Activated CD4-positive, alpha-beta T cell treated with anti-CD3 and anti-CD28 coated beads, Interleukin-2, amount 10 ng/mL, durations not matched to agents 24 days and 14 days (primary cell): Measurements from ENCODE around the gene G6PC1. TPM values are rescaled to one million over a fixed set of nuclear protein-coding genes. Genes with fewer than 3 reads are reported as not detected.
"Not testable (repeated sequence)": the region's sequence is repeated elsewhere in the genome, so short reads cannot be mapped to it uniquely, and the experiment has no call there.

ENCODE experiments used
- DNase-seq: peaks from one replicate; pipeline ENCODE4 v3.0.0; 2022
- H3K27ac Mint-ChIP-seq: one replicate; pipeline ENCODE4 v1.8.0; 2022; ENCODE audit warnings: mild to moderate bottlenecking, mixed read lengths
- H3K27me3 Mint-ChIP-seq: one replicate; pipeline ENCODE4 v1.8.0; 2022; ENCODE audit warnings: mixed read lengths
- H3K36me3 Mint-ChIP-seq: one replicate; pipeline ENCODE4 v1.8.0; 2022; ENCODE audit warnings: low read depth, mild to moderate bottlenecking, mixed read lengths
- H3K4me1 Mint-ChIP-seq: one replicate; pipeline ENCODE4 v1.8.0; 2021; ENCODE audit warnings: mixed read lengths
- H3K4me3 Mint-ChIP-seq: one replicate; pipeline ENCODE4 v1.8.0; 2022; ENCODE audit warnings: mild to moderate bottlenecking, moderate library complexity, mixed read lengths
- H3K9me3 Mint-ChIP-seq: one replicate; pipeline ENCODE4 v1.8.0; 2021; ENCODE audit warnings: mixed read lengths
- intact Hi-C: fragments of 100-400 bp; cut with micrococcal nuclease; formaldehyde crosslinking; loops from one replicate; pipeline ENCODE4 v1.15.1; 2023
- total RNA-seq: library from RNA; stranded (reverse); gene quantifications from 2 replicates; pipeline ENCODE4 v1.2.3, GENCODE V29; 2022

G6PC1 gene
- total RNA-seq, 1 donor from 2014 or later: not detected

DNA sequence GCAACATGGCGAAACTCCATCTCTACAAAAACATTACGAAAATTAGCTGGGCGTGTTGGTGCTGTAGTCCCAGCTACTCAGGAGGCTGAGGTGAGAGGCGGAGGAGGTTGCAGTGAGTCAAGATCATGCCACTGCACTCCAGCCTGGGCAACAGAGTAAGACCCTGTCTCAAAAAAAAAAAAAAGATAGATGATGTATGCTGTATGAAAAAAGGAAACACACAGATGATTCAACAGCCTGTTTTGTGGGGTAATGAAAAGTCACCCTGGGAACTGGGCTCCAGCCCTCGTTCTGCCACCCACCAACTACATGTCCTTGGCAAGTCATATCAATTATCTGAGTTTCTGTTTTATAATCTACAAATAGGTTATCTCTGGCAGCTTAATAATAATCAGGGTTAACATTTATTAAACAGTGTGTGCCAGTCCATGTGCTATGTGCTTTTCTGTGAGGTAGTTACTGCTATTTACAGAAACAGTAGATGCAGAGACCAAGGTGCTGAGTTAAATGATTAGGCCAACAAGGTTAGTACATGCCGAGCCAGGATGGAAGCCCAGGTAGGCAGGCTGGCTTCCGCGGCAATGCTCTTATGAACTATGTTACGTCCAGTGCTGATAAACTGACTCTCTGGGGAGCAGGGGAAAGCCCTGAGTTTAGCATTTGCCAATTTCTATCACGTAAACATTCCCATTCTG lies 1.1 kb downstream of the G6PC1 start:
- H3K4me1 Mint-ChIP-seq: no peaks in the 10 kb centered on the region
- H3K4me3 Mint-ChIP-seq: no peak overlapping the region
- DNase-seq: no peak
- no peak overlapping the region for H3K27ac Mint-ChIP-seq
- H3K27me3 Mint-ChIP-seq: peaks cover 8% of the 10 kb centered on the region
- H3K9me3 Mint-ChIP-seq: no peaks in the 10 kb centered on the region
- no peaks in the 10 kb centered on the region for H3K36me3 Mint-ChIP-seq
- intact Hi-C loops: no loop called here

GRCh38 chr17:42904110-42904469 lies 3.5 kb downstream of the G6PC1 start:
- H3K4me3 Mint-ChIP-seq: no peak overlapping the region
- intact Hi-C loops: no loop called here
- no peak overlapping the region for H3K27ac Mint-ChIP-seq
- peaks cover 9% of the 10 kb centered on the region for H3K27me3 Mint-ChIP-seq
- no peak for DNase-seq
- no peaks in the 10 kb centered on the region for H3K36me3 Mint-ChIP-seq
- no peaks in the 10 kb centered on the region for H3K4me1 Mint-ChIP-seq
- no peaks in the 10 kb centered on the region for H3K9me3 Mint-ChIP-seq

DNA sequence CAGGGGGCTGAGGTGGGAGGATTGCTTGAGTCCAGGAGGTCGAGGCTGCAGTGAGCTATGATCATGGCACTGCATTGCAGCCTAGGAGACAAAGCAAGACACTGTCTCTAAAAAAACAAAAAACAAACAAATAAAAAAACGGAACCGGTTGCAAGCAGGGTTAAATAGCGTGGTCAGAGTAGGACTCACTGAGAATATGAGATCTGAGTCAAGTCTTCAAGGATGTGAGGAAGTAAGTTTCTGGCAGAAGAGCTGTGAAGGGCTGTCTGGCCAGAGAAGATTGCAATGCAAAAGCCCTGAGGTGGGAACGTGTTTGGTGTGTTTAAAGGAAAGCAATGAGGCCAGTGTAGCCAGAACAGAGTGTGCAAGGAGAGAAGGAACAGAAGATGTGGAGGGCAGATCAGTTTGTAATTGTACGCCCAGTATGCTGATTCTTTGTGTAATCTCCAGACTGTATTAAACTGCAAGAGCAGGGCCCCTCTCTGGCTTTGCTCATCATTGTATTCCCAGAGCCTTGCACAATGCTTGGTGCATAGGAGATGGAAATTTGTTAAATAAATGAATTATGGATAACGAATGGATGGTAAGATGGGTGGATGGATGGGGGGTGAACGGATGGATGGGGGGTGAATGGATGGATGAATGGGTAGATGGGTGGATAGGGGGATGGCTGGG lies 6.3 kb downstream of the G6PC1 start:
- H3K9me3 Mint-ChIP-seq: no peaks in the 10 kb centered on the region
- no peak for DNase-seq
- intact Hi-C loops: no loop called here
- H3K36me3 Mint-ChIP-seq: no peaks in the 10 kb centered on the region
- no peaks in the 10 kb centered on the region for H3K4me1 Mint-ChIP-seq
- no peak overlapping the region for H3K27ac Mint-ChIP-seq
- no peak overlapping the region for H3K4me3 Mint-ChIP-seq
- H3K27me3 Mint-ChIP-seq: peaks cover 14% of the 10 kb centered on the region

GRCh38 chr17:42908872-42909700 lies 8.5 kb downstream of the G6PC1 start:
- Mint-ChIP-seq H3K36me3 (no peaks in the 10 kb centered on the region), H3K4me3 (no peak overlapping the region), H3K4me1 (no peaks in the 10 kb centered on the region), H3K27ac (no peak overlapping the region), H3K27me3 (peaks cover 19% of the 10 kb centered on the region), H3K9me3 (no peaks in the 10 kb centered on the region)
- no peak for DNase-seq
- intact Hi-C loops: no loop called here

DNA sequence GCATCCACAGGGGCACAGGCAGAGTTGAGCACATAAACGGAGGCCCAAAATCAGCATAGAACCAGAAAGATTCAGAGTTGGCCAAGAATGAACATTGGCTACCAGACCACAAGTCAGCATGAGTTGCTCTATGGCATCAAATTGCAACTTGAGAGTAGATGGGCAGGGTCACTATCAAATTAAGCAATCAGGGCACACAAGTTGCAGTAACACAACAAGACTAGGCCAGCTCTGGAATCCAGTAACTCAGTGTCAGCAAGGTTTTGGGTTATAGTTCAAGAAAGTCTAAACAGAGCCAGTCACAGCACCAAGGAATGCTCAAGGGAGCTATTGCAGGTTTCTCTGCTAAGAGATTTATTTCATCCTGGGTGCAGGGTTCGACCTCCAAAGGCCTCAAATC lies 12.9 kb downstream of the G6PC1 start:
- H3K27ac Mint-ChIP-seq: no peak overlapping the region
- no peak for DNase-seq
- H3K27me3 Mint-ChIP-seq: peaks cover 14% of the 10 kb centered on the region
- H3K36me3 Mint-ChIP-seq: no peaks in the 10 kb centered on the region
- H3K4me3 Mint-ChIP-seq: no peak overlapping the region
- H3K9me3 Mint-ChIP-seq: no peaks in the 10 kb centered on the region
- no peaks in the 10 kb centered on the region for H3K4me1 Mint-ChIP-seq
- intact Hi-C loops: no loop called here

DNA sequence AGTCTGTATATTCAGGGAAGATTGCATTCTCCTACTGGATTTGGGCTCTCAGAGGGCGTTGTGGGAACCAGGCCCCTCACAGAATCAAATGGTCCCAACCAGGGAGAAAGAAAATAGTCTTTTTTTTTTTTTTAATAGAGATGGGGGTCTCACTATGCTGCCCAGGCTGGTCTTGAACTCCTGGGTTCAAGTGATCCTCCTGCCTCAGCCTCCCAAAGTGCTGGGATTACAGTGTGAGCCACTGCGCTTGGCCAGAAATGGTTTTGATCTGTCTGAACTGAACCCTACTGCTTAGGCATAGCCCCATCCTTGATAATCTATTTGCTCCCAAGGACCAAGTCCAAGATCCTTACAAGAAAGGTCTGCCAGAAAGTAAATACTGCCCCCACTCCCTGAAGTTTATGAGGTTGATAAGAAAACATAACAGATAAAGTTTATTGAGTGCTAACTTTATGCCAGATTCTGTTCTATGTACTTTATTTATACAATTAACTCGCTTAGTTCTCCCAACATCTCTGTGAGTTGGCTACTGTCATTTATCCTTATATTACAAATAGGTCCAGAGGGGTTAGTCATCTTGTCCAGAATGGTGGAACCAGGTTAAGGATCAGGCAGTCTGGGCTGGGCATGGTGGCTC lies 13.5 kb downstream of the G6PC1 start:
- peaks cover 14% of the 10 kb centered on the region for H3K27me3 Mint-ChIP-seq
- no peaks in the 10 kb centered on the region for H3K4me1 Mint-ChIP-seq
- no peak overlapping the region for H3K4me3 Mint-ChIP-seq
- no peak overlapping the region for H3K27ac Mint-ChIP-seq
- H3K36me3 Mint-ChIP-seq: no peaks in the 10 kb centered on the region
- no peaks in the 10 kb centered on the region for H3K9me3 Mint-ChIP-seq
- no peak for DNase-seq
- intact Hi-C loops: no loop called here

DNA sequence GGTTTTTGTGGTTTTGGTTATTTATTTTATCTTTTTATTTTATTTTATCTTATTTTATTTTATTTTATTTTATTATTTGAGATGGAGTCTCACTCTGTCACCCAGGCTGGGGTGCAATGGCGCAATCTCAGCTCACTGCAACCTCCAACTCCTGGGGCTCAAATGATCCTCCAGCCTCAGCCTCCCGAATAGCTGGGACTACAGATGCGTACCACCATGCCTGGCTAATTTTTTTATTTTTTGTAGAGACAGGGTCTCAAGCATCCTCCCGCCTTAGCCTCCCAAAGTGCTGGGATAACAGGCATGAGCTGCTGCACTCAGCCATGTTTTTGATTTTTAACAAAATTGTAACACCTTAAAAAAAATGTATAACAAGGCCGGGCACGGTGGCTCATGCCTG lies 14.7 kb downstream of the G6PC1 start:
- DNase-seq, H3K36me3 Mint-ChIP-seq, H3K4me1 Mint-ChIP-seq, H3K4me3 Mint-ChIP-seq, intact Hi-C loops, H3K9me3 Mint-ChIP-seq, H3K27ac Mint-ChIP-seq: not testable (repeated sequence)
- peaks cover 13% of the 10 kb centered on the region for H3K27me3 Mint-ChIP-seq

- H3K4me1 Mint-ChIP-seq, H3K36me3 Mint-ChIP-seq, intact Hi-C loops, H3K27ac Mint-ChIP-seq, DNase-seq, H3K9me3 Mint-ChIP-seq, H3K4me3 Mint-ChIP-seq: not testable (repeated sequence)
- peaks cover 18% of the 10 kb centered on the region for H3K27me3 Mint-ChIP-seq
Observed at GRCh38 chr17:42916388-42917235, 16.0 kb downstream of the G6PC1 start.

- Mint-ChIP-seq H3K27ac (no peak overlapping the region), H3K4me3 (no peak overlapping the region), H3K27me3 (peaks cover 18% of the 10 kb centered on the region), H3K36me3 (no peaks in the 10 kb centered on the region), H3K9me3 (no peaks in the 10 kb centered on the region), H3K4me1 (no peaks in the 10 kb centered on the region)
- intact Hi-C loops: no loop called here
- DNase-seq: no peak
Observed at GRCh38 chr17:42917236-42917603, 16.6 kb downstream of the G6PC1 start.

GRCh38 chr17:42918902-42919521 lies 18.4 kb downstream of the G6PC1 start:
- no peak for DNase-seq
- H3K27ac Mint-ChIP-seq: no peak overlapping the region
- H3K9me3 Mint-ChIP-seq: no peaks in the 10 kb centered on the region
- intact Hi-C loops: no loop called here
- H3K4me1 Mint-ChIP-seq: no peaks in the 10 kb centered on the region
- peaks cover 23% of the 10 kb centered on the region for H3K27me3 Mint-ChIP-seq
- no peak overlapping the region for H3K4me3 Mint-ChIP-seq
- no peaks in the 10 kb centered on the region for H3K36me3 Mint-ChIP-seq

DNA sequence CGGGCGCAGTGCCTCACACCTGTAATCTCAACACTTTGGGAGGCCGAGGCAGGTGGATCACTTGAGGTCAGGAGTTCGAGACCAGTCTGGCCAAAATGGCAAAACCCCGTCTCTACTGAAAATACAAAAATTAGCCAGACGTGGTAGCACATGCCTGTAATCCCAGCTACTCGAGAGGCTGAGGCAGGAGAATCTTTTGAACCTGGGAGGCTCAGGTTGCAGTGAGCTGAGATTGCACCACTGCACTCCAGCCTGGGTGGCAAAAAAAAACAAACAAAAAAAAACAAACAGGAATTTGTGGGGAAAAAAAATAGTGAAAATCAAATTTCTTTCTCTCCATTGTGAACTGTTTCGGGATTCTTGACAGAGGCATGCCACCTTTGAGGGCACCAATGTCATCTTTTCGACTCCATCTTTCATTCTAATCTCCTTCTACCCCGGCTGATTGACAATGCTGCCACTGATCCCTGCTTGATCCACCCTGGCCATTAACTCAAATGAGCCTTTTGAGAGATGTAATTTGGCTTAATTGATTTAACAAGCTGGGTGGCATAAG lies 19.0 kb downstream of the G6PC1 start:
- H3K36me3 Mint-ChIP-seq, H3K9me3 Mint-ChIP-seq, intact Hi-C loops, H3K27ac Mint-ChIP-seq, DNase-seq, H3K4me1 Mint-ChIP-seq, H3K4me3 Mint-ChIP-seq: not testable (repeated sequence)
- peaks cover 23% of the 10 kb centered on the region for H3K27me3 Mint-ChIP-seq

DNA sequence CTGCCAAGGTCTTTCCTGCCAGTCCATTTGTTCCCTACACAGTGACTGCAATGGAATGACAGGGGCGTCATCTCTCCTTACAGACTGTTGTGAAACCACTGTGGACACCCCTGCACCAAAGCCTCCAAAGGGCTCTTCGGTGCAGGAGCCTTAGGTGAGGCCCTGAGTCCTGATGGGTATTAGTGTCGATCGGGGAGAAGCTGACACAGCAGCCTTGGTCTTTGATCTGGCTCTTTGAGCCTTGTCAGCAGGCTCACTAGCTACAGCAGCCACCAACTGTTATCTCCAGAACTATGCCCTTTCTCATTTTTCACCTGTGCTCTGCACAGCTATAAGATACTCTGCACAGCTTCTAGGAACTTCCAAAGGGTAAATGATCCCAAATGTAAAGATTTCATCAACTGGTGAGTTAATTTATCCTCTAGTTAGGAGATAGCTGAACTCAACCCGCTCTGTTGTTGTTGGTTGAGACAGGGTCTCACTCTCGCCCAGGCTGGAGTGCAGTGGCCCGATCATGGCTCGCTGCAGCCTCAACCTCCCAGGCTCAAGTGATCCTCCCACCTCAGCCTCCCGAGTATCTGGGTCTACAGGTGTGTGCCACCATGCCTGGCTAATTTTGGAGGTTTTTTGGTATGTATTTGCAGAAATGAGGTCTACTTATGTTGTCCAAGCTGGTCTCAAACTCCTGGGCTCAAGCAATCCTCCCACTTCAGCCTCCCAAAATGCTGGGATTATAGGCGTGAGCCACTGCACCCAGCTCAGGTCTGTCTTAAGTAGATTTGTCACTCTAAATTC lies 19.7 kb downstream of the G6PC1 start:
- Mint-ChIP-seq H3K4me1 (no peaks in the 10 kb centered on the region), H3K27ac (no peak overlapping the region), H3K36me3 (no peaks in the 10 kb centered on the region), H3K9me3 (no peaks in the 10 kb centered on the region), H3K27me3 (peaks cover 23% of the 10 kb centered on the region), H3K4me3 (no peak overlapping the region)
- intact Hi-C loops: no loop called here
- DNase-seq: no peak
